Measurements from ENCODE around the gene ITPKB.

ITPKB gene

GRCh38 chr1:226629210-226629895 lies 109.7 kb downstream of the ITPKB start:
- no peak overlapping the region for H3K27ac ChIP-seq
- TF ChIP-seq, protein P1, sequence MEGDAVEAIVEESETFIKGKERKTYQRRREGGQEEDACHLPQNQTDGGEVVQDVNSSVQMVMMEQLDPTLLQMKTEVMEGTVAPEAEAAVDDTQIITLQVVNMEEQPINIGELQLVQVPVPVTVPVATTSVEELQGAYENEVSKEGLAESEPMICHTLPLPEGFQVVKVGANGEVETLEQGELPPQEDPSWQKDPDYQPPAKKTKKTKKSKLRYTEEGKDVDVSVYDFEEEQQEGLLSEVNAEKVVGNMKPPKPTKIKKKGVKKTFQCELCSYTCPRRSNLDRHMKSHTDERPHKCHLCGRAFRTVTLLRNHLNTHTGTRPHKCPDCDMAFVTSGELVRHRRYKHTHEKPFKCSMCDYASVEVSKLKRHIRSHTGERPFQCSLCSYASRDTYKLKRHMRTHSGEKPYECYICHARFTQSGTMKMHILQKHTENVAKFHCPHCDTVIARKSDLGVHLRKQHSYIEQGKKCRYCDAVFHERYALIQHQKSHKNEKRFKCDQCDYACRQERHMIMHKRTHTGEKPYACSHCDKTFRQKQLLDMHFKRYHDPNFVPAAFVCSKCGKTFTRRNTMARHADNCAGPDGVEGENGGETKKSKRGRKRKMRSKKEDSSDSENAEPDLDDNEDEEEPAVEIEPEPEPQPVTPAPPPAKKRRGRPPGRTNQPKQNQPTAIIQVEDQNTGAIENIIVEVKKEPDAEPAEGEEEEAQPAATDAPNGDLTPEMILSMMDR (conservative IDR thresholded peaks at IDR 0.05), result no peak

GRCh38 chr1:226628612-226629155 lies 110.4 kb downstream of the ITPKB start:
- TF ChIP-seq, protein P1 (conservative IDR thresholded peaks at IDR 0.05), result no peak
- no peak overlapping the region for H3K27ac ChIP-seq

DNA sequence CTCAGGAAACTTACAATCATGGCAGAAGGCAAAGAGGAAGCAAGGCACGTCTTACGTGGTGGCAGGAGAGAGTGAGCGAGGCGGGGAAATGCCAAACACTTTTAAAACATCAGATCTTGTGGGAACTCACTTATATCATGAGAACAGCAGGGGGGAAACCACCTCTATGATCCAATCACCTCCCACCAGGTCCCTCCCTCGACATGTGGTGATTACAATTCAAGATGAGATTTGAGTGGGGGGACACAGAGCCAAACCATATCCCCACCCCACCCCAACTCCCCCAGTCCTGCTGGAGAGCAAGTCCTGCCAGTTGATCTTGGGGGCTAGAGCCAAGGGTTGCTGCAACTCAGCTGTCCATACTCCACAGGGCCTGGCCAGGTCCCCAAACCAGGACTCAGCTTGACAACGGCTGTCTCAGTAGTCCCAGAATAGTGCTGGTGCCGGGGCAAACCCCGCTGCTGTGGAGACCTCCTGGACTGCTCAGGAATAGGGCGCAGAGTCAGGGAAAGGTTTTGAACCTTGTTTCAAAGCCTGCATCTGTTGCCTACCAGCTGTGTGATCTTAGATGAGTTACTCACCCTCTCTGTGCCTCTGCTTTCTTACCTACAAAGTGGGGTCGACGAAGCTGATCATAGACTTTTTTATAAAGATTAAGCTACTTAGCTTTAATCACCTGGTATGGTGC lies 111.0 kb downstream of the ITPKB start:
- TF ChIP-seq, protein P1 (conservative IDR thresholded peaks at IDR 0.05), result no peak
- H3K27ac ChIP-seq, result no peak overlapping the region

- no peak overlapping the region for H3K27ac ChIP-seq
- TF ChIP-seq, protein P1 (conservative IDR thresholded peaks at IDR 0.05), result no peak
Measured at GRCh38 chr1:226627050-226627755, 111.9 kb downstream of the ITPKB start.

GRCh38 chr1:226626577-226626956 lies 112.5 kb downstream of the ITPKB start:
- H3K27ac ChIP-seq, result no peak overlapping the region
- TF ChIP-seq, protein P1 (conservative IDR thresholded peaks at IDR 0.05), result peak; percentile 96

GRCh38 chr1:226625832-226626576 lies 113.1 kb downstream of the ITPKB start:
- TF ChIP-seq, protein P1 (conservative IDR thresholded peaks at IDR 0.05), result no peak
- no peak overlapping the region for H3K27ac ChIP-seq
